GM19455 (cell line): ENCODE data around the gene CYTH1.

Experiments used
- ATAC-seq: cut with Tn5 transposase; IDR thresholded peaks from one replicate; pipeline ENCODE4 v1.9.1; 2021; ENCODE audit not compliant: unreplicated experiment

The CYTH1 gene

GRCh38 chr17:78629436-78629995, 152.6 kb downstream of the CYTH1 start:
- ATAC-seq: no peak

GRCh38 chr17:78628547-78629435, 153.3 kb downstream of the CYTH1 start:
- no peak for ATAC-seq

- ATAC-seq: no peak
Observed at GRCh38 chr17:78624324-78625151, 157.5 kb downstream of the CYTH1 start.
